ENCODE data around the gene CDC5L.

DNA sequence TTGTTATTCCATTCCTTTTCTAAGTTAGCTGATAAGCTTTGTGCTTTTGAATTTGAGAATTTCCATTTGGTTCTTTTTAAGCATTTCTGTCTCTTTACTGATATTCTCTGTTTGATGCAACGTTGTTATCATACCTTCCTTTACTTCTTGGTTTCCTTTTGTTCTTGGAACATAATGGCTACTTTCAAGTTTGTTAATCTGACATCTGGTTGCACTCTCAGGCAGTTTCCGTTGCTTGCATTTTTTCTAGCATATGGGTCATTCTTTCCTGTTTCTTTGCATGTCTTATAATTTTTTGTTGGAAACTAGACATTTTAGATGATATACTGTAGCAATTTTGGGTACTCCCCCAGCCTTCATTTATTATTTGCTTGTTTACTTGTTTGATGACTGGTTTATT is 12.5 kb downstream of the CDC5L start:
- TF ChIP-seq, protein P1, sequence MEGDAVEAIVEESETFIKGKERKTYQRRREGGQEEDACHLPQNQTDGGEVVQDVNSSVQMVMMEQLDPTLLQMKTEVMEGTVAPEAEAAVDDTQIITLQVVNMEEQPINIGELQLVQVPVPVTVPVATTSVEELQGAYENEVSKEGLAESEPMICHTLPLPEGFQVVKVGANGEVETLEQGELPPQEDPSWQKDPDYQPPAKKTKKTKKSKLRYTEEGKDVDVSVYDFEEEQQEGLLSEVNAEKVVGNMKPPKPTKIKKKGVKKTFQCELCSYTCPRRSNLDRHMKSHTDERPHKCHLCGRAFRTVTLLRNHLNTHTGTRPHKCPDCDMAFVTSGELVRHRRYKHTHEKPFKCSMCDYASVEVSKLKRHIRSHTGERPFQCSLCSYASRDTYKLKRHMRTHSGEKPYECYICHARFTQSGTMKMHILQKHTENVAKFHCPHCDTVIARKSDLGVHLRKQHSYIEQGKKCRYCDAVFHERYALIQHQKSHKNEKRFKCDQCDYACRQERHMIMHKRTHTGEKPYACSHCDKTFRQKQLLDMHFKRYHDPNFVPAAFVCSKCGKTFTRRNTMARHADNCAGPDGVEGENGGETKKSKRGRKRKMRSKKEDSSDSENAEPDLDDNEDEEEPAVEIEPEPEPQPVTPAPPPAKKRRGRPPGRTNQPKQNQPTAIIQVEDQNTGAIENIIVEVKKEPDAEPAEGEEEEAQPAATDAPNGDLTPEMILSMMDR (IDR thresholded peaks at IDR 0.05) = no peak
- no peak for TF ChIP-seq ZFX (IDR thresholded peaks at IDR 0.05; ENCODE audit: borderline replicate concordance)
